HepG2 (cell line): Measurements from ENCODE around the gene FNDC10. TPM values are rescaled to one million over a fixed set of nuclear protein-coding genes. Genes with fewer than 3 reads are reported as not detected.

Source experiments
- ARID2 ChIP-seq: sonication (generic); formaldehyde crosslinking; IDR thresholded peaks from 2 replicates; pipeline ENCODE4 v1.8.1; 2022; ENCODE audit warnings: mild to moderate bottlenecking, missing genetic modification reagents, borderline replicate concordance
- EEA1 ChIP-seq: sonication (generic); formaldehyde crosslinking; IDR thresholded peaks from 2 replicates; pipeline ENCODE4 v1.5.1; 2020; ENCODE audit warnings: mild to moderate bottlenecking, missing genetic modification reagents, borderline replicate concordance
- FOXK2 ChIP-seq: fragments of 450-650 bp; IDR thresholded peaks from 2 replicates; pipeline ENCODE4 v1.6.1; 2016
- FOXO1 ChIP-seq: sonication (generic); formaldehyde crosslinking; IDR thresholded peaks from 2 replicates; pipeline ENCODE4 v1.4.0; 2020; ENCODE audit warnings: missing genetic modification reagents
- KMT2A ChIP-seq: sonication (generic); formaldehyde crosslinking; IDR thresholded peaks from 2 replicates; pipeline ENCODE4 v1.4.0; 2020; ENCODE audit warnings: missing genetic modification reagents
- MIXL1 ChIP-seq: IDR thresholded peaks from 2 replicates; pipeline ENCODE4 v1.6.1; 2016
- NFE2L2 ChIP-seq: fragments of 150-350 bp; IDR thresholded peaks from 2 replicates; pipeline ENCODE4 v1.6.1; 2014; ENCODE audit warnings: low read length
- NFKBIZ ChIP-seq: IDR thresholded peaks from 2 replicates; pipeline ENCODE4 v1.6.1; 2018; ENCODE audit warnings: missing genetic modification reagents, missing compliant biosample characterization
- RAD51 ChIP-seq: fragments of 450-650 bp; IDR thresholded peaks from 2 replicates; pipeline ENCODE4 v1.6.1; 2016; ENCODE audit warnings: borderline replicate concordance
- RFX5 ChIP-seq: IDR thresholded peaks from 2 replicates; pipeline ENCODE4 v1.6.1; 2011; ENCODE audit warnings: low read depth, low read length, improper control_type of control experiment
- THRA ChIP-seq: sonication (generic); formaldehyde crosslinking; IDR thresholded peaks from 2 replicates; pipeline ENCODE4 v1.4.0; 2020; ENCODE audit warnings: missing genetic modification reagents, borderline replicate concordance
- ZFYVE20 ChIP-seq: sonication (generic); formaldehyde crosslinking; IDR thresholded peaks from 2 replicates; pipeline ENCODE4 v1.8.0; 2023; ENCODE audit warnings: low read depth, mild to moderate bottlenecking, moderate library complexity, missing genetic modification reagents, borderline replicate concordance
- ZNF33A ChIP-seq: sonication (generic); formaldehyde crosslinking; IDR thresholded peaks from 2 replicates; pipeline ENCODE4 v1.5.1; 2020; ENCODE audit warnings: missing genetic modification reagents, mild to moderate bottlenecking, moderate library complexity, borderline replicate concordance
- ZNF660 ChIP-seq: sonication (generic); formaldehyde crosslinking; IDR thresholded peaks from 2 replicates; pipeline ENCODE4 v1.5.1; 2020; ENCODE audit warnings: mild to moderate bottlenecking, low read depth, missing genetic modification reagents, borderline replicate concordance
- ZNF691 ChIP-seq: sonication (generic); formaldehyde crosslinking; IDR thresholded peaks from 2 replicates; pipeline ENCODE4 v1.4.0; 2020; ENCODE audit warnings: missing genetic modification reagents, low read depth, mild to moderate bottlenecking, borderline replicate concordance
- ZNF7 ChIP-seq: IDR thresholded peaks from 2 replicates; pipeline ENCODE4 v1.6.1; 2016; ENCODE audit warnings: missing biosample characterization, missing genetic modification reagents
- ZSCAN9 ChIP-seq: IDR thresholded peaks from 2 replicates; pipeline ENCODE4 v1.6.1; 2016; ENCODE audit warnings: borderline replicate concordance
- polyA plus RNA-seq, 8 experiments: library from polyadenylated mRNA; depleted of rRNA in 3 of 8; stranded (reverse) in 7 of 8; unstranded in 1 of 8; fragments of >200 nt; fragmentation: Illumina TruSeq in 4 of 8; extraction: Trizol in 4 of 8; gene quantifications; 2 replicates each; pipeline versions ENCODE4 v1.2.1 to v1.2.3, GENCODE V29; 2011 to 2016; ENCODE audit warnings: low read depth in 4 of 8, missing spikeins in 1 of 8, mixed read lengths in 1 of 8; ENCODE audit not compliant: insufficient read depth in 1 of 8
- total RNA-seq, 5 experiments: library from RNA; depleted of rRNA; stranded (reverse); fragments of >200 nt; fragmentation: Illumina TruSeq; extraction: Trizol; gene quantifications; 2 replicates each; pipeline ENCODE4 v1.2.3, GENCODE V29; 2016; ENCODE audit warnings: low read depth in 1 of 5
- TF ChIP-seq, protein P1 (sequence below): sonication (generic); formaldehyde crosslinking; IDR thresholded peaks from 2 replicates; pipeline ENCODE4 v1.8.0; 2022; ENCODE audit warnings: mild to moderate bottlenecking, missing genetic modification reagents; ENCODE audit not compliant: insufficient replicate concordance
- TF ChIP-seq, protein P2 (sequence below): sonication (generic); formaldehyde crosslinking; IDR thresholded peaks from 2 replicates; pipeline ENCODE4 v1.5.0; 2020; ENCODE audit warnings: missing genetic modification reagents
- TF ChIP-seq, protein P3 (sequence below): sonication (generic); formaldehyde crosslinking; IDR thresholded peaks from 2 replicates; pipeline ENCODE4 v1.8.1; 2023; ENCODE audit warnings: mild to moderate bottlenecking, missing genetic modification reagents
- TF ChIP-seq, protein P4 (sequence below): sonication (generic); formaldehyde crosslinking; IDR thresholded peaks from 2 replicates; pipeline ENCODE4 v1.8.0; 2022; ENCODE audit warnings: mild to moderate bottlenecking, missing genetic modification reagents, moderate library complexity
- TF ChIP-seq, protein P5 (sequence below): sonication (generic); formaldehyde crosslinking; IDR thresholded peaks from 2 replicates; pipeline ENCODE4 v1.5.0; 2020; ENCODE audit warnings: missing genetic modification reagents

The FNDC10 gene
- total and polyA plus RNA-seq, 2 of the 13 experiments (the other 11 are each of a cell fraction or from before 2014, with no cell fraction given) = 2.2 to 2.5 TPM

GRCh38 chr1:1574721-1575537 lies 25.0 kb downstream of the FNDC10 start, which contains the start of gene SSU72 (continued):
- TF ChIP-seq, protein P1, sequence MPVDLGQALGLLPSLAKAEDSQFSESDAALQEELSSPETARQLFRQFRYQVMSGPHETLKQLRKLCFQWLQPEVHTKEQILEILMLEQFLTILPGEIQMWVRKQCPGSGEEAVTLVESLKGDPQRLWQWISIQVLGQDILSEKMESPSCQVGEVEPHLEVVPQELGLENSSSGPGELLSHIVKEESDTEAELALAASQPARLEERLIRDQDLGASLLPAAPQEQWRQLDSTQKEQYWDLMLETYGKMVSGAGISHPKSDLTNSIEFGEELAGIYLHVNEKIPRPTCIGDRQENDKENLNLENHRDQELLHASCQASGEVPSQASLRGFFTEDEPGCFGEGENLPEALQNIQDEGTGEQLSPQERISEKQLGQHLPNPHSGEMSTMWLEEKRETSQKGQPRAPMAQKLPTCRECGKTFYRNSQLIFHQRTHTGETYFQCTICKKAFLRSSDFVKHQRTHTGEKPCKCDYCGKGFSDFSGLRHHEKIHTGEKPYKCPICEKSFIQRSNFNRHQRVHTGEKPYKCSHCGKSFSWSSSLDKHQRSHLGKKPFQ (CRISPR knock-in tag) = no peak
- TF ChIP-seq, protein P2, sequence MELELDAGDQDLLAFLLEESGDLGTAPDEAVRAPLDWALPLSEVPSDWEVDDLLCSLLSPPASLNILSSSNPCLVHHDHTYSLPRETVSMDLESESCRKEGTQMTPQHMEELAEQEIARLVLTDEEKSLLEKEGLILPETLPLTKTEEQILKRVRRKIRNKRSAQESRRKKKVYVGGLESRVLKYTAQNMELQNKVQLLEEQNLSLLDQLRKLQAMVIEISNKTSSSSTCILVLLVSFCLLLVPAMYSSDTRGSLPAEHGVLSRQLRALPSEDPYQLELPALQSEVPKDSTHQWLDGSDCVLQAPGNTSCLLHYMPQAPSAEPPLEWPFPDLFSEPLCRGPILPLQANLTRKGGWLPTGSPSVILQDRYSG = peak; percentile 16
- TF ChIP-seq, protein P3, sequence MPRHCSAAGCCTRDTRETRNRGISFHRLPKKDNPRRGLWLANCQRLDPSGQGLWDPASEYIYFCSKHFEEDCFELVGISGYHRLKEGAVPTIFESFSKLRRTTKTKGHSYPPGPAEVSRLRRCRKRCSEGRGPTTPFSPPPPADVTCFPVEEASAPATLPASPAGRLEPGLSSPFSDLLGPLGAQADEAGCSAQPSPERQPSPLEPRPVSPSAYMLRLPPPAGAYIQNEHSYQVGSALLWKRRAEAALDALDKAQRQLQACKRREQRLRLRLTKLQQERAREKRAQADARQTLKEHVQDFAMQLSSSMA (CRISPR knock-in tag) = no peak
- TF ChIP-seq NFKBIZ (CRISPR knock-in tag) = no peak
- TF ChIP-seq, protein P4, sequence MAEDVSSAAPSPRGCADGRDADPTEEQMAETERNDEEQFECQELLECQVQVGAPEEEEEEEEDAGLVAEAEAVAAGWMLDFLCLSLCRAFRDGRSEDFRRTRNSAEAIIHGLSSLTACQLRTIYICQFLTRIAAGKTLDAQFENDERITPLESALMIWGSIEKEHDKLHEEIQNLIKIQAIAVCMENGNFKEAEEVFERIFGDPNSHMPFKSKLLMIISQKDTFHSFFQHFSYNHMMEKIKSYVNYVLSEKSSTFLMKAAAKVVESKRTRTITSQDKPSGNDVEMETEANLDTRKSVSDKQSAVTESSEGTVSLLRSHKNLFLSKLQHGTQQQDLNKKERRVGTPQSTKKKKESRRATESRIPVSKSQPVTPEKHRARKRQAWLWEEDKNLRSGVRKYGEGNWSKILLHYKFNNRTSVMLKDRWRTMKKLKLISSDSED (CRISPR knock-in tag) = no peak
- TF ChIP-seq THRA = no peak
- TF ChIP-seq, protein P5, sequence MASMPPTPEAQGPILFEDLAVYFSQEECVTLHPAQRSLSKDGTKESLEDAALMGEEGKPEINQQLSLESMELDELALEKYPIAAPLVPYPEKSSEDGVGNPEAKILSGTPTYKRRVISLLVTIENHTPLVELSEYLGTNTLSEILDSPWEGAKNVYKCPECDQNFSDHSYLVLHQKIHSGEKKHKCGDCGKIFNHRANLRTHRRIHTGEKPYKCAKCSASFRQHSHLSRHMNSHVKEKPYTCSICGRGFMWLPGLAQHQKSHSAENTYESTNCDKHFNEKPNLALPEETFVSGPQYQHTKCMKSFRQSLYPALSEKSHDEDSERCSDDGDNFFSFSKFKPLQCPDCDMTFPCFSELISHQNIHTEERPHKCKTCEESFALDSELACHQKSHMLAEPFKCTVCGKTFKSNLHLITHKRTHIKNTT (CRISPR knock-in tag) = no peak
- no peak for TF ChIP-seq RFX5
- no peak for TF ChIP-seq EEA1 (CRISPR knock-in tag)
- peak; percentile 83 for TF ChIP-seq FOXO1 (CRISPR knock-in tag)
- TF ChIP-seq ZNF660 (CRISPR knock-in tag) = no peak
- no peak for TF ChIP-seq ARID2 (CRISPR knock-in tag)
- 0 out of 2 replicates have a peak, but pooled peaks have one; percentile 4 for TF ChIP-seq MIXL1 (CRISPR knock-in tag)
- TF ChIP-seq ZNF33A = no peak
- TF ChIP-seq NFE2L2 = no peak
- no peak for TF ChIP-seq ZNF691 (CRISPR knock-in tag)
- TF ChIP-seq RAD51 = no peak
- no peak for TF ChIP-seq ZFYVE20 (CRISPR knock-in tag)
- TF ChIP-seq ZSCAN9 = no peak; the same call in 1 of the 2 replicates
- no peak for TF ChIP-seq ZNF7
- peak; percentile 65 for TF ChIP-seq KMT2A (CRISPR knock-in tag)
- TF ChIP-seq FOXK2 = peak; percentile 73; the same call in 1 of the 2 replicates
